Right lobe of liver (tissue), 6 donors: ENCODE measurements around the gene ZSCAN18. TPM values are rescaled to one million over a fixed set of nuclear protein-coding genes. Genes with fewer than 3 reads are reported as not detected.

Source experiments
- ATAC-seq, 4 donors: fragments of 200-7000 bp; cut with Tn5 transposase; one replicate each; pipeline ENCODE4 v1.9.1; 2020; ENCODE audit warnings: mild to moderate bottlenecking in 4 of 4, moderate library complexity in 4 of 4
- DNase-seq, 3 donors: peaks; one replicate each; pipeline ENCODE4 v3.0.0-alpha.2; 2020
- H3K27ac ChIP-seq, 3 donors: fragments of 200-600 bp; one replicate each; pipeline ENCODE4 v1.8.0; 2022
- H3K27me3 ChIP-seq, 2 donors: fragments of 200-600 bp; one replicate each; pipeline ENCODE4 v1.8.0; 2022
- H3K36me3 ChIP-seq, 4 donors: fragments of 200-600 bp; sonication (generic) in 1 of 4; one replicate each; pipeline versions ENCODE4 v1.5.1 to v1.8.0; 2017 to 2022; ENCODE audit warnings: control low read depth in 1 of 4
- H3K4me1 ChIP-seq, 4 donors: fragments of 200-600 bp; sonication (generic) in 1 of 4; one replicate each; pipeline versions ENCODE4 v1.5.1 to v1.8.0; 2017 to 2022; ENCODE audit warnings: control low read depth in 1 of 4
- H3K4me3 ChIP-seq, 3 donors: fragments of 200-600 bp; one replicate each; pipeline ENCODE4 v1.8.0; 2022
- H3K9me3 ChIP-seq, 4 donors: fragments of 200-600 bp; sonication (generic) in 1 of 4; one replicate each; pipeline versions ENCODE4 v1.5.1 to v1.8.0; 2017 to 2022; ENCODE audit warnings: control low read depth in 1 of 4
- POLR2A ChIP-seq: fragments of 450-650 bp; IDR thresholded peaks from one replicate; pipeline ENCODE4 v1.6.1; 2017; ENCODE audit warnings: antibody characterized with exemption, mild to moderate bottlenecking
- WGBS: methylation state at CpG from one replicate; pipeline ENCODE4 v1.1.6; 2018; ENCODE audit warnings: low coverage, low lambda C conversion rate; ENCODE audit not compliant: insufficient coverage; ENCODE audit errors: missing lambda C conversion rate; 5-methylcytosine and 5-hydroxymethylcytosine counted together
- intact Hi-C, 2 donors: fragments of 100-400 bp; cut with DNase I; formaldehyde crosslinking; loops; one replicate each; pipeline versions ENCODE4 v1.11.2 to v1.14.1; 2022
- total RNA-seq, 6 experiments: library from RNA; depleted of rRNA in 2 of 6; stranded (reverse); fragments of >200 nt in 2 of 6; fragmentation: NEBNext Ultra II Directional in 3 of 6; extraction: Animal tissue kit (Norgen Biotek cat#: 25700) in 3 of 6; gene quantifications; one replicate each; pipeline versions ENCODE4 v1.1.0 to v1.2.4, GENCODE V29; 2016 to 2023
- TF ChIP-seq, protein P1 (sequence below), 4 donors: fragments of 200-600 bp in 3 of 4; fragments of 450-650 bp in 1 of 4; IDR thresholded peaks; one replicate each; pipeline versions ENCODE4 v1.5.1 to v1.8.0; 2016 to 2022; ENCODE audit warnings: antibody characterized with exemption in 4 of 4, mild to moderate bottlenecking in 2 of 4
- donor health status: DM: no; HTN: yes; CAD: no.
- donor health status: DM: no; HTN: no; CAD: no.
- donor health status: DM: no; HTN: no; CAD: no.
- donor health status: DM: no; HTN: yes; CAD: no.
- donor health status: DM: no; HTN: yes; CAD: no.

Gene ZSCAN18
- total RNA-seq, 6 experiments from 2014 or later, result 6.3 to 17.1 (median 10.7) TPM

- peak in 1 of 3 donors; percentile 35 for DNase-seq
- H3K27ac ChIP-seq, result no peak overlapping the region
- TF ChIP-seq POLR2A, result no peak
- TF ChIP-seq, protein P1, sequence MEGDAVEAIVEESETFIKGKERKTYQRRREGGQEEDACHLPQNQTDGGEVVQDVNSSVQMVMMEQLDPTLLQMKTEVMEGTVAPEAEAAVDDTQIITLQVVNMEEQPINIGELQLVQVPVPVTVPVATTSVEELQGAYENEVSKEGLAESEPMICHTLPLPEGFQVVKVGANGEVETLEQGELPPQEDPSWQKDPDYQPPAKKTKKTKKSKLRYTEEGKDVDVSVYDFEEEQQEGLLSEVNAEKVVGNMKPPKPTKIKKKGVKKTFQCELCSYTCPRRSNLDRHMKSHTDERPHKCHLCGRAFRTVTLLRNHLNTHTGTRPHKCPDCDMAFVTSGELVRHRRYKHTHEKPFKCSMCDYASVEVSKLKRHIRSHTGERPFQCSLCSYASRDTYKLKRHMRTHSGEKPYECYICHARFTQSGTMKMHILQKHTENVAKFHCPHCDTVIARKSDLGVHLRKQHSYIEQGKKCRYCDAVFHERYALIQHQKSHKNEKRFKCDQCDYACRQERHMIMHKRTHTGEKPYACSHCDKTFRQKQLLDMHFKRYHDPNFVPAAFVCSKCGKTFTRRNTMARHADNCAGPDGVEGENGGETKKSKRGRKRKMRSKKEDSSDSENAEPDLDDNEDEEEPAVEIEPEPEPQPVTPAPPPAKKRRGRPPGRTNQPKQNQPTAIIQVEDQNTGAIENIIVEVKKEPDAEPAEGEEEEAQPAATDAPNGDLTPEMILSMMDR (IDR thresholded peaks at IDR 0.05), result no peak
- H3K36me3 ChIP-seq, result no peaks in the 10 kb centered on the region
- H3K4me3 ChIP-seq, result no peak overlapping the region
- no peak for ATAC-seq
- no peaks in the 10 kb centered on the region for H3K4me1 ChIP-seq
- intact Hi-C loops, result no loop called here
- H3K27me3 ChIP-seq, result no peaks in the 10 kb centered on the region
- H3K9me3 ChIP-seq, result no peaks in the 10 kb centered on the region
- 16% methylated on average over 10 of the region's 54 CpGs for WGBS
Observed at GRCh38 chr19:58042495-58043340, 55.3 kb downstream of the ZSCAN18 start.

DNA sequence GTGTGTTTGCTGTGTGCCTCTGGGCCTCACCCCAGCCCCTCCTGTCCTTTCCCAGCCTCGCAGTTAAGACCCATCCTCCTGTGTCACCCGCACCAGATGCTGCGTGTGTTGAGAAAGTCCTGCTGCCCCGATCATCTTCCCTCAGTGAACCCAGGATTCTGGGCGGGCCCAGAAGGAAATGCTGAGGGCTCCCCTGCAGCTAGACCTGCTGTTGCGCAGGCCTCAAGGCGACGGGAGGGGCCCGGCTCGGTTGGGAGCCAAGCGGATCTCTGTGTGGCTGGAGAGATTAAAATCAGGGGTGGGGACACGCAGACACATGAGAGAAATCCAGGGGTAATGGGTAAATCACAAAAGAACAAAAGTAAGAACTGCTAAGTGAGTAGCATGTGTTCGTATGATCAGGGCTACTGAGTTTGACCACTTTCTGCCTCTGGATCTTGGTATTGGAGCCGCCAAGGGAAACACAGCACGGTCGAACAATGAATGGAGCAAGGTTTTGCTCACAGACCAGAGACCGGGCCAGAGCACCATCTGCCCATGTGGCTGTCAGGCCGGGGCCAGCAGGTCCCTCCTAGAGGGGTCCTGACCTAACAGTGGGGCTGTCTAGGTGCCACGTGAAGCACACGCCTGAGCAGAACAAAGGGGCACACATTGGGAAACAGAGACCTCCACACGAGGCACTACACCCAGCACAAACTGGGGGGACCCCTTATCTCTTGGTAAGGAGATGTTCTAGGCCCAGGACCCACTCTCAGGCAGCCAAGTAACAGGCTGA, 57.1 kb downstream of the ZSCAN18 start:
- 73% methylated on average over 5 of the region's 21 CpGs for WGBS
- H3K4me1 ChIP-seq, result no peaks in the 10 kb centered on the region
- no peaks in the 10 kb centered on the region for H3K9me3 ChIP-seq
- no peaks in the 10 kb centered on the region for H3K27me3 ChIP-seq
- TF ChIP-seq, protein P1 (IDR thresholded peaks at IDR 0.05), result no peak
- no peak for TF ChIP-seq POLR2A
- DNase-seq (no peak), ATAC-seq (no peak)
- H3K36me3 ChIP-seq, result no peaks in the 10 kb centered on the region
- intact Hi-C loops, result no loop called here
- no peak overlapping the region for H3K27ac ChIP-seq
- H3K4me3 ChIP-seq, result no peak overlapping the region

DNA sequence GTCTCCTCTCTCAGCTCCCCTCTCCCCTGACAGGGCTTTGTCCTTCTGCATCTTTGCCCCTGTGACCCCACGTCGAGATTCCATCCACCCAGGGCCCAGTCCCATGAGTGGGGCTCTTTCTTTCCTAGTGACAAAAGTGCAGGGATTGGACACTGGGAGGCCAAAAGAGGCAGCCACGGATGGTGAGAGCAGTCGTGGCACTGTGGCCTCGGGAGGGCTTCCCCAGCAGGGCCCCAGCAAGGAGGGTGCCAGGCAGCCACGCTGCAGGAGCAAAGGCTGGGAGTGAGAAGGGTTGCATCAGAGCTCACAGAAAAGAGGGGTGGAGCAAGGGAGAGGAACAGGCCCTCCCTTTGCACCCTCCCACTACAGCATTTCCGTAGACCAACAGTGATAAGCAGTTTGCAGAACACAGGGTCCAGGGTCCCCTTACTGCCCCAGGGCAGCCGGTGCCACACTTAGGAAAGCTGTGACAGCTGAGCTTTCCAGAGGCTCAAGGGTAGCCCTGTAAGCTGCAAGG, 59.3 kb downstream of the ZSCAN18 start:
- WGBS, result 6% methylated on average over 5 of the region's 8 CpGs
- DNase-seq (no peak), ATAC-seq (no peak)
- TF ChIP-seq, protein P1 (IDR thresholded peaks at IDR 0.05), result no peak
- TF ChIP-seq POLR2A, result no peak
- H3K9me3 ChIP-seq, result no peaks in the 10 kb centered on the region
- no peak overlapping the region for H3K27ac ChIP-seq
- no peaks in the 10 kb centered on the region for H3K27me3 ChIP-seq
- no peaks in the 10 kb centered on the region for H3K36me3 ChIP-seq
- no peaks in the 10 kb centered on the region for H3K4me1 ChIP-seq
- intact Hi-C loops, result no loop called here
- H3K4me3 ChIP-seq, result no peak overlapping the region

DNA sequence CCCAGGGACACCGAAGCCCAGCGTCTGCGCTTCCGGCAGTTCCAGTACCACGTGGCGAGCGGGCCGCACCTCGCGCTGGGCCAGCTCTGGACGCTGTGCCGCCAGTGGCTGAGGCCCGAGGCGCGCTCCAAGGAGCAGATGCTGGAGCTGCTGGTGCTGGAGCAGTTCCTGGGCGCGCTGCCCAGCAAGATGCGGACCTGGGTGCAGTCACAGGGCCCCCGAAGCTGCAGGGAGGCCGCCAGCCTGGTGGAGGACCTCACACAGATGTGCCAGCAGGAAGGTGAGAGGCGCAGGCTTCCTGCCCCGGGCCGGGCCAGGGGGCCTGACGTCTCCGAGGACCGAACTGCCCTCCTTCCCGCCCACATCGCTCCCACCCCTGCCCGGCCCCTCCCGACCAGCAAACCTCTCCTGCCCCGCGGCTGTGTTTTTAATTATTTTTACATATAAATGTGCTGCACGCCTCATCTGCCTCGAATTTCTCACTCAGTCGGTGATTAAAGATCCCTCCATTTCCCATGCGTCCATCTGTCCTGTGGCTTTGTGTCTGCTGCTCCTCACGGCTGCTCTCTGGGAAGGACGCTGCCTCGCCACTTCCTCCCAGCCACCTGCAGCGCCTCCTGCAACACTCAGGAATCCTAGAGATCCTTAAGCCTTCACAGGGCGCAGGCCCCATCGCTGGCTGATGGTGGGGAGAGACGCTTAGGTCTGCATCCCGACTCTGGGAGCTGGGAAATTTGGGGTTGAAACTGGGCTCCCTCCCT, 59.9 kb downstream of the ZSCAN18 start:
- WGBS, result 36% methylated on average over 17 of the region's 44 CpGs
- DNase-seq (no peak), ATAC-seq (no peak)
- Histone ChIP-seq H3K4me1 (no peaks in the 10 kb centered on the region), H3K27ac (no peak overlapping the region), H3K9me3 (no peaks in the 10 kb centered on the region), H3K4me3 (no peak overlapping the region), H3K36me3 (no peaks in the 10 kb centered on the region), H3K27me3 (no peaks in the 10 kb centered on the region)
- TF ChIP-seq POLR2A, result no peak
- TF ChIP-seq, protein P1 (IDR thresholded peaks at IDR 0.05), result no peak
- intact Hi-C loops, result no loop called here
